Inflammatory macrophage treated with lipopolysaccharide for 1 hour (primary cell): ENCODE results near the gene CSMD2.

ENCODE experiments used
- DNase-seq, 2 donors: peaks; one replicate each; pipeline ENCODE4 v3.0.0-alpha.2; 2020 to 2022

Gene CSMD2

DNA sequence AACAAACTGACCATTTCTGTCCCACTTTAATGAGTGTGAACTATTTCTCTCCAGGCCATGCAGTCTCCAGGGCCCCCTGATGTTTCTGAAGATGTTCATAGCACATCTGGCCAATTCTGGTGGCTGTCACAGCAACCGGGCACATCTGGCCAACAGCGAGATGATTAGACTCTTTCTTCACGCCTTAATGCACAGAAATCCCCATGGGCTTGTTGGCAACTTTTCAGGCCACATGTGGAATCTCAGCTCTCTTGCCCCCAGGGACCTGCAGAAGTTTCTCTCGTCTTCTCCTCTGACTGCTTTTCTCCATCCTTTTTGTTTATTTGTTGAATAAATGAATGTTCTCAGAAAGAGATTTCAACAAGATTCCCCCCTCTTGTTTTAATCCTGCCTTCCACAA is 372.4 kb downstream of the CSMD2 start:
- DNase-seq, result no peak

GRCh38 chr1:33792216-33792615 is 372.8 kb downstream of the CSMD2 start:
- DNase-seq, result no peak

DNA sequence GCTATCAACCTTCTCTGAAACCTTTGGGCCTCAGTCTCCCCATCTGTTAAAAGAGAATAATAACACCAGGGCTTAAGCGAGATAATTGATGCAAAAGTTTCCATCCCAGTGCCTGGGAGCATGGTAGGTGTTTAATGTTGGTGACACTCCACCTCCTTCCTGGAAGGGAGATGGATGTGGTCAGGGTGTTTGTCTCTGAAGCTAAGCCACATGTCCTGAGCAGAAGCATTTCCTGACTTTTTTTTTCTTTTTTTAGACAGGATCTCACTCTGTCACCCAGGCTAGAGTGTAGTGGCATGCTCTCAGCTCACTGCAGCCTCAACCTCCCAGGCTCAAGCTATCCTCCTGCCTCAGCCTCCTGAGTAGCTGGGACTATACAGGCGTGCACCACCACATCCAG is 373.8 kb downstream of the CSMD2 start:
- DNase-seq, result no peak

DNA sequence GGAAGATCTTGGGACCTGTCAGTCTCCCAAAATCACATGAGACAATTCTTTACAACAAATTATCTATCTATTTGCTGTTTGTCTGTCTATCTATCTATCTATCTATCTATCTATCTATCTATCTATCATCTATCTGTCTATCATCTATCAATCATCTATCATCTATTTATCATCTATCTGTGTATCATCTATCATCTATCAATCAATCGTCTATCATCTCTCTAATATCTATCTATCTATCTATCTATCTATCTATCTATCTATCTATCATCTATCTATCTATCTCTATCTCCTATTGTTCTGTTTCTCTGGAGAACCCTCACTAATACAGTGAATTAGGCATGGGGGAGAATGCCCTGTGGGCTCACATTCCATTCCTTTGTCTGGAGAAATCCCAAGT is 374.5 kb downstream of the CSMD2 start:
- DNase-seq, result no peak

DNA sequence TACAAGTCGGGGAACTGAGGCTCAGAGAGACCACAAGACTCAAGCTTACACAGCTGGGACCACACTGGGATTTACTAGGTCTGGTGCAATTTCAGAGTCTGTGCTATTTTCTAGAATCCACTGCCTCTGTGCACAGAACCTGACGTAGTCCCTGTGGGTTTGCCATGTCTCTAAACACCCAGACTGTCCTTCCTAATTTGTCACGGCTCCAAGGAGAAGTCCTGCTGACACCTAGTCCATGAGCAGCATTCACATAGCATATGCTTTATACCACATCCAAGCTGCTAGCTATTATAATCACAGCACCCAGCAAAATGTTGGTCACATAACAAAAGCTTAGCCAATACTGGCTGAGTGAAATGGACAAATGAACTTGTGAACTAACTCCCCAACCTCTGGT is 380.2 kb downstream of the CSMD2 start:
- DNase-seq, result no peak

DNA sequence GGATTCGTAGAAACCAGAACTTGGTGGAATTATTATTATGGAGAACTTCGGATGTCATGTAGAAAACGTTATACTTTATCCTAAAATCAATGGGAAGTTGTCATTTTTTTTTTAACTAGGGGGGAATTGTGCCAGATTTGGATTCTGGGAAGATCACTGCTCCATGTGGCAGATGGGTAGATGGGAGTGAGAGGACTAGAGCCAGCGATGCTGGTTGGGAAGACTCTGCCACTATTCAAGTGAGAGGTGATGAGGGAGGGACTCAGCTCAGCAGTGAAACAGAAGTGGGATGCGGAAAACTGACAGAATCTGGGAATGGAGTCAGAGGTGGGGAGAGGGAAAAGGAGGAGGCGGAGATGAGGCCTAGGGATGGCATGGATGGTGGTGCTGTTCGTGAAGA is 382.3 kb downstream of the CSMD2 start:
- no peak for DNase-seq

DNA sequence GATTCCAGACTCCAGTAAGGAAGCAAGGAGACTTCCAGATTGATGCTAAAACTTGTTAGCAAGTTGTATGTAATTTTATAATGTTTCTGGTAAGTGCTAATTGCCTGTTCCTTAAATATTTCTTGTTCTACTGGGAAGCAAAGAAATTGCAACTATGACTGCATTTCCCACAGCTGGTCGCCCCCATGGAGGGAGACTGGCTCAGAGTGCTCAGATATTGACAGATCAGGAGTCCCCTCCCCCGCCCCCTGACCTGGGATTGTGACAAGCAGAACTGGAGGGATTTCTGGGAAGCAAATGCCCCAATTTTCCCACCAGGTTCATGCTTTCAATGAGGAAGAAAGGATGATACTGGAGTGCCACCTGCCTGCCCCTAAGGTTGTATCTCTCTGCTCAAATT is 383.4 kb downstream of the CSMD2 start:
- no peak for DNase-seq

DNA sequence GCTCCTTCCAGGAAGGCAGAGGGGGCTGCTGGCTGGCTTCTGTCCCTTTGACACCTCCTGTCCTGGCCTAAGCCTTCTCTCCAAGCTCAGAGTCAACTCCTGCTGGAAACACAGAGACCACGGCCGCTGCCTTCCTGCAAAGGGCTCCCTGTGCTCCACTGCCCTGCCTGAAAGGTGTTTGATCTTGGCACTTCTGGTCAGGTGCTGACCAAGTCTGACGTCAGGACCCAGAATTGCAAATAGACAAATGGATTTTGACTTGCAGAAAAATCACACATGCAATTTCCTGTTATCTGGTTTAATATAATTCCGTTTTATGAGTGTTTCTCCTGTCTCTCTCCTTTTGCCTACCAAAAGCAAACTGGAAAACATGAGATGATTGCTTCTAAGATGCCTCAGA is 387.7 kb downstream of the CSMD2 start:
- DNase-seq, result no peak

GRCh38 chr1:33768821-33769220 is 396.2 kb downstream of the CSMD2 start:
- DNase-seq, result no peak

DNA sequence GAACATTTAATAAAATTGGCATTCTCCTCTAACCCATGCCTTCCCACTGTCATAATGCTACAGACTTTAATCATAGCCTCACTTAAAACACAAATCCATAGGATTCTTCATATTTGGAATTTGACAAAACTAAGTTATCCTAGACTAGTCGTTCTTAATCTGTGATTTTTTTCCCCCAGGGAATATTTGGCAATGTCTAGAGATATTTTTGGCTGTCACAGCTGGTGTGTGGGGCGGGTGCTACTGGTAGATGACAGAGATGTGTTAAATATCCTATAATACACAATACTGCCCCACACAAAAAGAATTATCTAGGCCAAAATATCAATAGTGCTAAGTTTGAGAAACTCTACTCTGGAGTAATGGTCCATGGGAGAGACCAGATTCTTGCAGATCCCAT is 396.9 kb downstream of the CSMD2 start:
- DNase-seq, result no peak

DNA sequence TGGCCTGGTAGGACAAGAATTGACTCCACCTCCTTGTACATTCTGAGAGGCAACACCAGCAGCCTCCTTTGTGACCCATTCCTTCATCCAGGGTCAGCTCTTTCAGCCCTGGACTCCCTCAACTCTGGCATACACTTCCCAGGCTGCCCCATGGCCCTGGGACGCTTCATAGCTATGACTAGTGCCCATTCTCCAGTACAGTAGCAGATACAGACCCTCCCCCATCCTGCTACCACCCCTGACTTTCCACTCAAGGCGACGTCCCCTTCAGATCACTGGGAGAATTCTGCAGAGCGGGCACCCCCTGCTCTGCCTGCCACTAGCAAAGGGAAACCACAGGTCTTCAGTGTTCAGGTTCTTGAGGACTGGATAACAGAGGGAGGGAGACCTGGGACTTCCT is 400.9 kb downstream of the CSMD2 start:
- no peak for DNase-seq

GRCh38 chr1:33763406-33763805 is 401.6 kb downstream of the CSMD2 start:
- no peak for DNase-seq

- DNase-seq, result no peak
Observed at GRCh38 chr1:33762962-33763361, 402.1 kb downstream of the CSMD2 start.

DNA sequence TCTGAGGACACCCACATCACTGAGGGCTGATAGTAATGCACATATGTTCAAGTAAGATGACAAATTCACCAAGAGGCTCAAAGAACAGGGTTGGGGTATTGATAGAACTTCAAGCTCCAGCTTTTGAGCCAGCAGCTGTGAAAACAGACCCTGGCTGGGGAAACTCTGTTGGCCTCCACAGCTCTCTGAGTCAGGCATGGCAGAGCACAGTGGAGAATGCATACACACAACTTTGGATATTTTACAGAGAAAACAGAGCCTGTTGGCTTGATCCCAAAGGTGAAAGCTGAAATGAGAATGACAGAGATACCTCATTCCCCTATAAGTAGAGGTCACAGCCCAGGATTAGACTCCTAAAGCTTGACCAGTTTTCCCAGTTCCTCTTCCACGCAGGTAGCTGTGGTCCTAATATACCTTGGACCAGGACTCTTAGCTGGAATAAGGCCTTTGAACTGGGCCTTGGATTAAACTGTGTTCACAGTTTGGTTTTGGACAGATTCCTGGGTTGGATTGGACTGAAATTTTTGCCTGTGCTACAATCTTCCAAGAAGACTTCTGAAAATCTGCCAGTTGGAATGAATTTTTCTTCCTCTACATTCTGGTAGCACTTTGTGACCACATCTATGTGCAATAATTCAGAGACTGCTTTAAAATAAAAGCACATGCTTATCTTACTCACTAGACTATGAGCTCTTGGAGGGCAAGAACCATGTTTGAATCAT is 402.8 kb downstream of the CSMD2 start:
- DNase-seq, result no peak

GRCh38 chr1:33758698-33759097 is 406.3 kb downstream of the CSMD2 start:
- DNase-seq, result no peak

DNA sequence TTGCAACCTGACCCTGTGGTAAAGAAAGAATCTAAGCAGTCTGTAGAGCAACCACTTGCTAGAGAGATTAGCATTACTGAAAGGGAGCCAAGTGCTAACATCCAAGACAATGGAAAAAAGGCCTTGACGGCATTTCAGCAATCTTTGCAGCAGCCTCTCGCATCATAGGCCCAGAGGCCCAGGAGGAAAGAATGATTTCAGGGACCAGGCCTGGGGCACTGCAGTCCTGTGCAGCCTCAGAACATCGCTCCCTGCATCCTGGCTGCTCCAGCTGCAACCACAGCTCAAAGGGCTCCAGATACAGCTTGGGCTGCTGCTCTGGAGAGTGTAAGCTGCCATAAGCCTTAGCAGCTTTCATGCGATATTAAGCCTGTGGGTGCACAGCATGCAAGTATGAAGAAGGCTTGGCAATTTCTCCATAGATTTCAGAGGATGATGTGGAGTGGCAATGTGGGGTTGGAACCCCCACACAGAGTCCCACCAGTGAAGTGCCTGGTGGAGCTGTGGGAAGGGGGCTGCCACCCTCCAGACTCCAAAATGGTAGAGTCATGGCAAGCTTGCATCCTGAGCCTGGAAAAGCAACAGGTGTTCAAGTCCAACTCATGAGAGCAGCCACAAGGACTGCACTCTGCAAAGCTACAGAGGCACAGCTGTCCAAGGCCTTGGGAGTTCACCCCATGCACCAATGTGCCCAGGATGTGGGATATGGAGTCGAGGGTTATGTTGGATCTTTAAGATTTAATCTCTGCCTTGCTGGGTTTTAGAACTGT is 411.8 kb downstream of the CSMD2 start:
- no peak for DNase-seq

DNA sequence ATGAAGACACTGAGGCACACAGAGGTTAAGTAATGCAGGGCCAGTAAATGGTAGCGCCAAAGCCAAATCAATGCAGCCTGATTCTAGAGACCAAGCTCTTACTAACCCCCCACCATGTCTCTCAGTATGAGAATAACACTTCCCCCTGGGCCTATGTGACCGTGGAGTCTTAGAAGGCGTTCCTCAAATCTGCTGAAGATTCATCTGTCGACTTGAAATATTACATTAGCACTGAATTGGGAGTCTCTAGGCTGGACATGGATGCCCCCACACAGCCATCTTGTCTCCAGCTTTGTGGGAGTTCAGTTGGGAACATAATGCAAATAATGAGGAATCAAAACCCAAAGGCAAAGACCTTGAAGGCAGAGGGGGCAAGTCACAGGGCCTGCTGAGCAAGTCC is 419.1 kb downstream of the CSMD2 start:
- no peak for DNase-seq

GRCh38 chr1:33743221-33743998 is 421.6 kb downstream of the CSMD2 start:
- DNase-seq, result no peak

DNA sequence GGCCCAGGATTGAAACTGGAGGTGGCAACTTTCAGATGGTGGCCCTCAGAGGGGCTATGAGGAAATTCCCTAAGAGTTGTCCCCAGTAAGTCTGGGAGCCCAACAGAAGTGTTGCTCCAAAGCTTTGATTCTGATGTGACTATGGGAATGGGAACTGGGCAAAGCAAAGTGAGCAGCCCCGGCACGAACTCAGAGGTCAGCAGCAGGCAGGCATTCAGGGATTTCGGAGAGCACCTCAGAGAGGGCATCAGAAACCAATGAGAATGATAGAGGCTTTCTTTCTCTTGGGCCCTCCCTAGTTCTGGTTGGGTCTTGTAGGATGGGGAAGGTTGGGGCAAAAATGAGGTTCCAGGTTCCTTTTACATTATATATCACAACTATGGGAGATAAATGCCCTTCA is 422.4 kb downstream of the CSMD2 start:
- no peak for DNase-seq

GRCh38 chr1:33741749-33742148 is 423.3 kb downstream of the CSMD2 start:
- DNase-seq, result no peak

- no peak for DNase-seq
Observed at GRCh38 chr1:33740040-33740744, 424.8 kb downstream of the CSMD2 start.

- DNase-seq, result no peak
Observed at GRCh38 chr1:33738976-33739375, 426.1 kb downstream of the CSMD2 start.

DNA sequence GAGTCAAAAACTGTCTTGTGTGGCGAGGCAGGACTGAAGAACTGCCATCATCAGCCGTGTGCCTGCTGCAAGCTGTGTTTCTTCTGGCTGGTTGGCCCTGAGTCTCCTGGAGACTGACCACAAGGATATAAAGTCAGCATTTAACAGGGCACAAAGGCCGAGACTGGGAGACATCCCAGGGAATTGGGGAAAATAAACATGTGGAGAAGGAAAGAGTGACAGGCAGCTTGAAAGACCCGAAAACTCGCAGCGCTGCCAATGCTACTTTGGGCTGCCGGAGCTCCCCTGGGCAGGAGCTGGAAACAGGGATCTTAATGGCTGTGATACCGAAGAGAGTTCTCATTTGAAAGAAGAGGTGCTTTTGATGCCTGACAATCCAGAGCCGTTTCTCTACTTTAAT is 426.5 kb downstream of the CSMD2 start:
- no peak for DNase-seq
